MM.1S (cell line): ENCODE results near the gene NUDT15.

Experiments used
- DNase-seq: peaks from one replicate; pipeline ENCODE4 v3.0.0-alpha.2; 2015
- H2AFZ ChIP-seq: fragments of 300-600 bp; sonication (generic); 2 replicates; pipeline ENCODE4 v1.6.0; 2016; ENCODE audit warnings: antibody characterized with exemption, low read length
- H3F3A ChIP-seq: fragments of 300-600 bp; sonication (generic); 2 replicates; pipeline ENCODE4 v1.6.1; 2016; ENCODE audit warnings: mild to moderate bottlenecking, antibody characterized with exemption, low read length, moderate library complexity, mixed read lengths; ENCODE audit not compliant: insufficient read depth
- H3K27ac ChIP-seq: fragments of 300-600 bp; sonication (generic); 2 replicates; pipeline ENCODE4 v1.5.1; 2016; ENCODE audit warnings: mild to moderate bottlenecking, low read length
- H3K27me3 ChIP-seq: fragments of 300-600 bp; sonication (generic); replicated peaks from 2 replicates; pipeline ENCODE4 v1.6.0; 2016; ENCODE audit warnings: low read length; ENCODE audit not compliant: insufficient read depth
- H3K36me3 ChIP-seq: fragments of 300-600 bp; sonication (generic); replicated peaks from 2 replicates; pipeline ENCODE4 v1.6.1; 2016; ENCODE audit warnings: mild to moderate bottlenecking, low read length, mixed read lengths; ENCODE audit not compliant: insufficient read depth
- H3K4me1 ChIP-seq: fragments of 300-600 bp; sonication (generic); 2 replicates; pipeline ENCODE4 v1.6.1; 2016; ENCODE audit warnings: low read length, mixed read lengths
- H3K4me2 ChIP-seq: fragments of 300-600 bp; sonication (generic); 2 replicates; pipeline ENCODE4 v1.6.0; 2016; ENCODE audit warnings: low read depth, low read length
- H3K4me3 ChIP-seq: fragments of 300-600 bp; sonication (generic); 2 replicates; pipeline ENCODE4 v1.5.1; 2016; ENCODE audit warnings: low read length, mixed read lengths
- H3K79me2 ChIP-seq: fragments of 300-600 bp; sonication (generic); 2 replicates; pipeline ENCODE4 v1.6.1; 2016; ENCODE audit warnings: mixed run types, low read length, mixed read lengths
- H3K9ac ChIP-seq: fragments of 300-600 bp; sonication (generic); 2 replicates; pipeline ENCODE4 v1.6.1; 2016; ENCODE audit warnings: low read length, mixed read lengths
- H3K9me2 ChIP-seq: fragments of 300-600 bp; sonication (generic); replicated peaks from 2 replicates; pipeline ENCODE4 v1.6.1; 2016; ENCODE audit warnings: mild to moderate bottlenecking, low read length, mixed read lengths; ENCODE audit not compliant: insufficient read depth
- H3K9me3 ChIP-seq: fragments of 300-600 bp; sonication (generic); replicated peaks from 2 replicates; pipeline ENCODE4 v1.6.1; 2016; ENCODE audit warnings: mild to moderate bottlenecking, low read length, mixed read lengths; ENCODE audit not compliant: insufficient read depth
- H4K20me1 ChIP-seq: fragments of 300-600 bp; sonication (generic); 2 replicates; pipeline ENCODE4 v1.6.1; 2016; ENCODE audit warnings: mild to moderate bottlenecking, low read length, moderate library complexity, mixed read lengths; ENCODE audit not compliant: insufficient read depth
- EZH2 ChIP-seq: fragments of 300-600 bp; sonication (generic); optimal IDR thresholded peaks from 2 replicates; pipeline ENCODE3; 2017; ENCODE audit warnings: low read depth, mild to moderate bottlenecking, antibody characterized with exemption, low read length, mixed read lengths
- EZH2phosphoT487 ChIP-seq: fragments of 300-600 bp; sonication (generic); IDR thresholded peaks from 2 replicates; pipeline ENCODE4 v1.6.1; 2018; ENCODE audit warnings: antibody characterized with exemption, low read length
- TF ChIP-seq, protein P1 (sequence below): fragments of 300-600 bp; sonication (generic); IDR thresholded peaks from 2 replicates; pipeline ENCODE4 v1.5.1; 2016; ENCODE audit warnings: antibody characterized with exemption, low read length, mixed read lengths

The NUDT15 gene

DNA sequence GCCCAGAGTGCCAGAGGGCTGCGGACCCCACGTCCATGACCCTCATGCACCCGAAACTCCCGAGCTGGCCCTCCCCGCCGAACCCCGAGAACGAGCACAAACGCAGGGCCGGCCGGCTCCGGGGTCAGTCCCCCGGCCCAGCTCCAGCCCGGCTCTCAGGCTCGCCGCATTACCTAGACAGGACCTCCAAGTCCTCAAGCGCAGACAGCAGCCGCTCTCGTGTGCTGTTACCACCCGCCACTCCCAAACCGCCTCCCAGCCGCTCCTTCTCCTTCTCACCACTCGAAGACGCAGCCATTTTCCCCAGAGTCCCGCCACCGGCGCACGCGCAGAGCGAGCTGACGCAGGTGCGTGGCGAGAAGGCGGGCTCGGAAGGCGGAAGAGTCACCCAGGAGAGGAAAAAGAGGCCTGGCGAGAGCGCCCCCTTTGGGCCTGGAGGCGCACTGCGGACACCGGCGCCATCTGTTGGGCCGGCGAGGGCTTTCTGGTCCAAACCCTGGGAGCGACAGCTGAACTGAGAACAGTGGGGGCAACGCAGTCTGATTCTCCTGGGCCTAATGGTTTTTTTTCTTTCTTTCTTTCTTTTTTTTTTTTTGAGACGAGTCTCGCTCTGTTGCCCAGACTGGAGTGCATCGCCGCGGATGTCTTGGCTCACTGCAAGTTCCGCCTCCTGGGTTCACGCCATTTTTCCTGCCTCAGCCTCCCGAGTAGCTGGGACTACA lies 57.4 kb downstream of the NUDT15 start, which contains the start of gene MED4:
Gene MED4, minus strand, starts transcription at position 324 of the 722 bp plus-strand sequence. Its CDS starts 26 bp downstream, at position 298.
- Histone ChIP-seq H2AFZ (peak within 1 kb of the TSS; percentile 31; the same call in 1 of the 2 replicates), H3K4me3 (peak within 1 kb of the TSS; percentile 83), H3K9me3 (no peaks in the 10 kb centered on the region), H3K36me3 (no peaks in the 10 kb centered on the region), H3F3A (no peaks in the 10 kb centered on the region), H3K79me2 (peaks cover 50% of the 10 kb centered on the region), H3K4me2 (peak within 1 kb of the TSS; percentile 86), H3K27me3 (no peaks in the 10 kb centered on the region), H3K9ac (peak within 1 kb of the TSS; percentile 89), H3K4me1 (0 out of 2 replicates have a peak, but pooled peaks cover 5% of the 10 kb centered on the region), H3K9me2 (no peaks in the 10 kb centered on the region), H3K27ac (peak within 1 kb of the TSS; percentile 25; the same call in 1 of the 2 replicates), H4K20me1 (peaks cover 3% of the 10 kb centered on the region; the same call in 1 of the 2 replicates)
- TF ChIP-seq, protein P1, sequence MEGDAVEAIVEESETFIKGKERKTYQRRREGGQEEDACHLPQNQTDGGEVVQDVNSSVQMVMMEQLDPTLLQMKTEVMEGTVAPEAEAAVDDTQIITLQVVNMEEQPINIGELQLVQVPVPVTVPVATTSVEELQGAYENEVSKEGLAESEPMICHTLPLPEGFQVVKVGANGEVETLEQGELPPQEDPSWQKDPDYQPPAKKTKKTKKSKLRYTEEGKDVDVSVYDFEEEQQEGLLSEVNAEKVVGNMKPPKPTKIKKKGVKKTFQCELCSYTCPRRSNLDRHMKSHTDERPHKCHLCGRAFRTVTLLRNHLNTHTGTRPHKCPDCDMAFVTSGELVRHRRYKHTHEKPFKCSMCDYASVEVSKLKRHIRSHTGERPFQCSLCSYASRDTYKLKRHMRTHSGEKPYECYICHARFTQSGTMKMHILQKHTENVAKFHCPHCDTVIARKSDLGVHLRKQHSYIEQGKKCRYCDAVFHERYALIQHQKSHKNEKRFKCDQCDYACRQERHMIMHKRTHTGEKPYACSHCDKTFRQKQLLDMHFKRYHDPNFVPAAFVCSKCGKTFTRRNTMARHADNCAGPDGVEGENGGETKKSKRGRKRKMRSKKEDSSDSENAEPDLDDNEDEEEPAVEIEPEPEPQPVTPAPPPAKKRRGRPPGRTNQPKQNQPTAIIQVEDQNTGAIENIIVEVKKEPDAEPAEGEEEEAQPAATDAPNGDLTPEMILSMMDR = peak; percentile 80
- TF ChIP-seq EZH2phosphoT487 (no peak), EZH2 (no peak)
- DNase-seq = peak; percentile 84

DNA sequence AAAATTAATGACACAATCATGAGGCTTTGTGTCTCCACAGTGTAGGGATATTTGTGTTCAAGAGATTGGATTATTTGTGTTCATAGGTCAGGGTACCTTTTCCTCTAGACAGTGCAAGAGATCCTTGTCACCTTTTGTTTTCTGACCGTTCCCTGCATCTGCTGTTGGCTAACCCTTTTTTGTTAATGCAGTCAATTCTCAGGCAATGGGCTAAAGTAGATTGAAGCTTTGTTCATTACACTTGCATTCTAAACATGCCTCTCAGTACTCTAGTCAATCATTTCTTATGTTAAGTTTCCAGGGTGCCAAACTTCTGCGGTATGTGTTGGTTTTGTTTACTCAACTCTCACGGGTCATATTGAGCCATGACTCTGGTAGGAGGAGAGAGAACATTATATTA lies 59.1 kb downstream of the NUDT15 start:
- Histone ChIP-seq H3F3A (no peaks in the 10 kb centered on the region), H3K27me3 (no peaks in the 10 kb centered on the region), H3K4me2 (no peak overlapping the region), H3K4me1 (0 out of 2 replicates have a peak, but pooled peaks cover 5% of the 10 kb centered on the region), H3K79me2 (peaks cover 33% of the 10 kb centered on the region), H3K27ac (no peak overlapping the region), H2AFZ (0 out of 2 replicates have a peak overlapping the region, but pooled peaks have one; percentile 8), H3K9ac (no peak overlapping the region), H3K36me3 (no peaks in the 10 kb centered on the region), H3K9me3 (no peaks in the 10 kb centered on the region), H3K9me2 (no peaks in the 10 kb centered on the region), H3K4me3 (no peak overlapping the region), H4K20me1 (no peaks in the 10 kb centered on the region)
- TF ChIP-seq EZH2 (no peak), EZH2phosphoT487 (no peak)
- TF ChIP-seq, protein P1 = no peak
- no peak for DNase-seq
